Stimulated activated CD4-positive, alpha-beta T cell treated with anti-CD3 and anti-CD28 coated beads, Interleukin-2, amount 100 ng/mL, for 24 hours (primary cell): Measurements from ENCODE around the gene GSTT2.
"Not testable (repeated sequence)": the region's sequence is repeated elsewhere in the genome, so short reads cannot be mapped to it uniquely, and the experiment has no call there.

Experiments used
- DNase-seq, 2 donors: peaks; one replicate each; pipeline ENCODE4 v3.0.0-alpha.2; 2020

Gene GSTT2

DNA sequence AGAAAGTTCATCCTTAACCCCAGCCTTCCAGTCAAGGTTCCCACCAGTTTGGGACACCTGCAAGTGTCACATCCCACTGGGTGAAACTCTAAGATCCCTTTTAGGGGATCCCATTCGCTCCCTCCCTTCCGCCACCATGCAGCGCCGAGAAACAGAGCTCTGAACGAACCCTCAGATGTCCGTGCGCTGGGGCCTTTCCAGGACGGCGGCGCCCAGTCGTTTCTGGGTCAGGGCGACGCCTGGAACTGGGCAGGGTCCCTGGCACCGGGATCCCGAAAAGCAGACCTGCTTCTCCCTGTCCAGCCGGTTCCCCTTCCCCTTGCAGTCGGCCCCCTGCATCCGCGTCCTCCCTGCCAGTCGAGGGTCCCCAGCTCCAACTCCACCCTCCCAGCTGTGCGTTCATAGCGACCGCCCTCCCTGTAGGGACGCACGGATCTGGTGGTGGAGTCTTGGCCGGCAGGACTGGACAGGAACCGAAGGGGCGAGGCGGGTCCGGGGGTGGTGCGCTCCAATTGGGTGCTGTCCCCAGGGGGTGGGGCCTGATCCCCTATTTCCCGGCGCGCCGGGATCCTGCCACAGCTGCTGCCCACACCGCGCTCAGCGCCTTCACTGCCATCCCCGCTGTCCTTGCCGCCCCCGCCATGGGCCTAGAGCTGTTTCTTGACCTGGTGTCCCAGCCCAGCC is at the start of gene GSTT2:
TSS of gene GSTT2 (plus strand) at position 578 of the 684 bp plus-strand sequence.
- not testable (repeated sequence) for DNase-seq

- no peak for DNase-seq
These were observed 41.5 kb upstream of the GSTT2 start for GRCh38 chr22:23938328-23939016.

DNA sequence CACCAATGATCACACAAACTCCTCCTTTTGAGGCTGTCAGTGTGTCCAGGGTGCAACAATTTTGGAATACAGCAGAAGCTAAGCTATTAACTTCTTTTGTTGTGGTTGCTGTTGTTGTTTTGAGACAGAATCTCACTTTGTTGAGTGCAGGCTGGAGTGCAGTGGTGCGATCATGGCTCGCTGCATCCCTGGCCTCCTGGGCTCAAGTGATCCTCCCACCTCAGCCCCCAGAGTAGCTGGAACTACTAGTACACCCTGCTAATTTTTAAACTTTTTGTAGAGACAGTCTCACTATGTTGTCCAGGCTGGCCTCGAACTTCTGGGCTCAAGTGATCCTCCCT is 40.9 kb upstream of the GSTT2 start:
- DNase-seq, result no peak

GRCh38 chr22:23940166-23940565 is 39.8 kb upstream of the GSTT2 start:
- DNase-seq, result not testable (repeated sequence)

DNA sequence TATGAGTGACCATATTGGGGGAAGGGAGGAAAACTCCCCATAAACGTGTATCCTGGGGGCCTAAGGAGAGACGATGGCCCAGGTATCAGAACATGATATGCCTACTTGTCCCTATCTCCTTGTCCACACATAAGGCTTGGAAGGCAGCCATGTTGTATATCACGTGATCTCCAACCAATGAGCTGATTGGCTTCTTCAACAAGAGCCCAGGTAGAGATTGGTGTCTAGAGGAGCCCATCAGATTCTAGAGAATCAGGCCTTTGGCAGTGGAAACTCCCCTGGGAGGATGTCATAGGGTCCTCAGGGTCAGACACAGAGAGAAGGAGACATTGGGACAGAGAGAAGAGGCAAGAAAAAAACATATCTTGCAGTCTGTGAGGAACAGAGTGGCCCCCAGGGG is 32.5 kb upstream of the GSTT2 start:
- DNase-seq, result not testable (repeated sequence)

DNA sequence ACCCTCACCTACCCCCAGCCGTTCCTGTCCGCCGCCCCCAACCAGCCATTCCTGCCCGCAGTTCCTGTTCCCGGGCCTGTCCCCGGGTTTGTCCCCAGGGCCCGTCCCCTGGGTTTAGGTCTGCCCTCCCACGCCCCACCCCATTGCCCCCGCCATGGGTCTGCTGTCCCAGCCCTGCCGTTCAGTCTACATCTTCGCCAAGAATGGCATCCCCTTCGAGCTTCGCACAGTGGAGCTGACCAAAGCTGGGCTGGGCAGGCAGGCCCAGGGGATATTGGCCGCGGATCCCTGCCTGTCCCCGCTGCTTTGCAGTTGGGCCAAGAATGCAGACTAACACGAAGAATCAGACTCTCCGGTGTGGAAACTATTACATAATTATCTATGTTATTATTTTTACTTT is 30.2 kb upstream of the GSTT2 start:
- DNase-seq, result not testable (repeated sequence)

- DNase-seq, result not testable (repeated sequence)
These were observed 28.6 kb upstream of the GSTT2 start for GRCh38 chr22:23951383-23951782.

DNA sequence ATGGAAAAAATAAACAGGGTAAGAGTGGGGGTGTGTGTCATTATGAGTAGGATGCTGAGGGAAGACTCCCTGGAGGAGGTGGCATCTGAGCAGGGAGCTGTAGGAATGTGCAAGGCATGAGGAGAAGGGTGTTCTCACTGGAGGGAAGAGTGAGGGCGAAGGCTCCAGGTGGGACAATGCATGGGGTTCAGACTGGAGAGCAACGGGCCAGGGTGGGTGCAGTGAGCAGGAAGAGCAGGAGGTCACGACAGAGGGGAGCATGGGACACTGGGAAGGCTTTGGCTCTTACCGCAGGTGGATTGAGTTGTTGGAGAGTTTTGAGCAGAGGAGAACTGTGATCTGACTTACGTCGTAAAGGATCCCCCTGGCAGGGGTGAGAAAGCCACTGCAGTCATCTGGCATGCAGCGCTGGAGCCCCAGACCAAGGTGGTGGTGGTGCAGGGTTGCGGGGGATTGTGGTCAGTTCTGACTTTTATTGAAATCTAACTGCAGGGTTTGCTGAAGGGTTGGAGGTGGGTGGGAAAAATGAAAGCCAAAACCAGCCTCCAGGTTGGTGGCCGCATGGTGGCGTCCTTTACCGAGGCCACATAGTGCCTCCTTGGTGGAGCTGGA is 27.0 kb upstream of the GSTT2 start:
- DNase-seq, result not testable (repeated sequence)

GRCh38 chr22:23953485-23953884 is 26.4 kb upstream of the GSTT2 start:
- not testable (repeated sequence) for DNase-seq

- not testable (repeated sequence) for DNase-seq
These were observed 25.5 kb upstream of the GSTT2 start for GRCh38 chr22:23954193-23954990.

GRCh38 chr22:23954991-23955305 is 25.0 kb upstream of the GSTT2 start:
- not testable (repeated sequence) for DNase-seq

DNA sequence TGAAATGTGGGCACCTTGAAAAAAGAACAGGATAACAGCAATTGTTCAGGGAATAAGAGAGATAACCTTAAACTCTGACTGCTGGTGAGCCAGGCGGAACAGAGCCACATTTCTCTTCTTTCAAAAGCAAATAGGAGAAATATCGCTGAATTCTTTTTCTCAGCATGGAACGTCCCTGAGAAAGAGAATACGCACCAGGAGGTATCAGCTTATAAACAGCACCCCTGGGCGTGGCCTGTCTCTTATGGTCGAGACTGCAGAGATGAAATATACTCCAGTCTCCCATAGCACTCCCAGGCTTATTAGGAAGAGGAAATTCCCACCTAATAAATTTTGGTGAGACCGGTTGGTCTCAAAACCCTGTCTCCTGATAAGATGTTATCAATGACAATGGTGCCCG is 24.0 kb upstream of the GSTT2 start:
- DNase-seq, result not testable (repeated sequence)

GRCh38 chr22:23956301-23956900 is 23.5 kb upstream of the GSTT2 start:
- DNase-seq, result peak; percentile 85 to 86

DNA sequence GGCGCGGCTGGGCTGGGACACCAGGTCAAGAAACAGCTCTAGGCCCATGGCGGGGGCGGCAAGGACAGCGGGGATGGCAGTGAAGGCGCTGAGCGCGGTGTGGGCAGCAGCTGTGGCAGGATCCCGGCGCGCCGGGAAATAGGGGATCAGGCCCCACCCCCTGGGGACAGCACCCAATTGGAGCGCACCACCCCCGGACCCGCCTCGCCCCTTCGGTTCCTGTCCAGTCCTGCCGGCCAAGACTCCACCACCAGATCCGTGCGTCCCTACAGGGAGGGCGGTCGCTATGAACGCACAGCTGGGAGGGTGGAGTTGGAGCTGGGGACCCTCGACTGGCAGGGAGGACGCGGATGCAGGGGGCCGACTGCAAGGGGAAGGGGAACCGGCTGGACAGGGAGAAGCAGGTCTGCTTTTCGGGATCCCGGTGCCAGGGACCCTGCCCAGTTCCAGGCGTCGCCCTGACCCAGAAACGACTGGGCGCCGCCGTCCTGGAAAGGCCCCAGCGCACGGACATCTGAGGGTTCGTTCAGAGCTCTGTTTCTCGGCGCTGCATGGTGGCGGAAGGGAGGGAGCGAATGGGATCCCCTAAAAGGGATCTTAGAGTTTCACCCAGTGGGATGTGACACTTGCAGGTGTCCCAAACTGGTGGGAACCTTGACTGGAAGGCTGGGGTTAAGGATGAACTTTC is 18.7 kb upstream of the GSTT2 start, which contains the start of gene GSTT2B:
TSS of gene GSTT2B (minus strand) at position 112 of the 688 bp plus-strand sequence. CDS start at position 48, 64 bp downstream.
- not testable (repeated sequence) for DNase-seq

- DNase-seq, result not testable (repeated sequence)
These were observed 13.8 kb upstream of the GSTT2 start for GRCh38 chr22:23966094-23966493.

DNA sequence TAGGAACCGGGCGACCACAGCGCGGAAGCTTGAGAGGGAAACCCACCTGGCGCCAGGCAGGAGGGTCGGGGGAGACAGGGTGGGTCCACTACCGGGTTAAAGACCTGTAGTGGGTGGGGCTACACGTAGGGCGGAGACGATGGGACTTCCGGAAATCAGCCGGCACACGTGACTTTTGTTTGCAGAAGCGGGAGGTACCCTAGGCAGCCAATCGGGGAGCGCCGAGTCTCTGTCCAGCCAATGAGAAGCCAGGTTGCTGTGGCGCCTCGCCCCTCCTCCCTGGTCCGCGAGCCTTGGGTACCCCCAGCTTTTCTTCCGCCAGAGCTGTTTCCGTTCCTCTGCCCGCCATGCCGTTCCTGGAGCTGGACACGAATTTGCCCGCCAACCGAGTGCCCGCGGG is 13.4 kb upstream of the GSTT2 start, which contains the start of gene DDTL:
TSS of gene DDTL (plus strand) at position 321 of the 400 bp plus-strand sequence. CDS start at position 348, 27 bp downstream.
- DNase-seq, result not testable (repeated sequence)

DNA sequence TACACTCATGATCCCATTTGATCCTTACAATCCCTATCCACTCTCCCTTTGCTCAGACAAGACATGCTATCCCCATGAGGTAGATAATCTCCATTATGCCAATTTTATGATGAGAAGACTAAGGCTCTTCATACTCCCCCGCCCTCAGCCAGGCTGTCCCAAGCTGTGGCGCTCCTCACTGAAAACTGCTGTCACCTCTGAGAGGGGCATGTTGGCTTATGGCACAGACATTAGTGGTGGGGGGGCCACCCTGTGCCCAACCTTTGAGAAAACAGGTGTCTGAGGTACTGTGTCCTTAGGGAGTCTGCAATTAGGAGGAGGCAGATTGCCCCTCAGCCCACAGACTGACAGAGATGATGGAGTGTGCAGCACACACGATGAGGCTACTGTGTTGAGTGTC is 10.9 kb upstream of the GSTT2 start:
- DNase-seq, result no peak

- no peak for DNase-seq
These were observed 9.7 kb upstream of the GSTT2 start for GRCh38 chr22:23970201-23970641.

- DNase-seq, result peak in 1 of 2 donors; percentile 20
These were observed 9.0 kb upstream of the GSTT2 start for GRCh38 chr22:23970816-23971486.

DNA sequence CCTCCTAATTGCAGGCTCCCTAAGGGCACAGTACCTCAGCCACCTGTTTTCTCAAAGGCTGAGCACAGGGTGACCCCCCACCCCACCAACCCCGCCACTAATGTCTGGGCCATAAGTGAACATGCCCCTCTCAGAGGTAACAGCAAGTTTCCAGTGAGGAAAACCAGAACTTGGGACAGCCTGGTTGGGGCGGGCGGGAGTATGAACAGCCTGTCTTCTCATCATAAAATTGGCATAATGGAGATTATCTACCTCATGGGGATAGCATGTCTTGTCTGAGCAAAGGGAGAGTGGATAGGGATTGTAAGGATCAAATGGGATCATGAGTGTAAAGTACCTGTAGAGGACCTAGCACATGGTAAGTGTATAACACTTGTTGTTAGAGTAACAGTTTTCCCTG is 8.0 kb upstream of the GSTT2 start:
- DNase-seq, result not testable (repeated sequence)

- not testable (repeated sequence) for DNase-seq
These were observed 5.6 kb upstream of the GSTT2 start, which contains the start of gene DDT for GRCh38 chr22:23974345-23974744. TSS of gene DDT (minus strand) at chr22:23974441. CDS start at chr22:23974414, 27 bp downstream.
